ENCODE results near the gene STAC2. TPM values are rescaled to one million over a fixed set of nuclear protein-coding genes. Genes with fewer than 3 reads are reported as not detected.

The STAC2 gene
- total and polyA plus RNA-seq, 5 experiments from 2014 or later, result 0.07 to 0.27 (median 0.23) TPM; not detected in 2

GRCh38 chr17:39243155-39243554 lies 17.4 kb upstream of the STAC2 start:
- Mint-ChIP-seq H3K27me3 (no peaks in the 10 kb centered on the region), H3K9me3 (no peaks in the 10 kb centered on the region), H3K36me3 (no peaks in the 10 kb centered on the region), H3K4me3 (no peak overlapping the region), H3K27ac (peak overlapping the region in 1 of 10 donors; percentile 53), H3K4me1 (peaks cover 17 to 34% (median 31%) of the 10 kb centered on the region in 4 donors)
- POLR2A ChIA-PET, result interaction anchor here (0.7 to 9.6 kb wide), 4 partner anchors 7 to 465 kb away, joined by 7 to 134 read pairs (median 14); partner anchors contain the start of gene RPL19
- DNase-seq, result no peak
- no peak for ATAC-seq

- Mint-ChIP-seq H3K4me3 (no peak overlapping the region), H3K27me3 (no peaks in the 10 kb centered on the region), H3K9me3 (no peaks in the 10 kb centered on the region), H3K36me3 (no peaks in the 10 kb centered on the region), H3K4me1 (peaks cover 20 to 49% (median 45%) of the 10 kb centered on the region in 4 donors), H3K27ac (peak overlapping the region in 3 of 10 donors; percentile 13 to 61 (median 44))
- ATAC-seq (no peak), DNase-seq (no peak)
- POLR2A ChIA-PET, result interaction anchor here (1.8 to 9.6 kb wide), 2 partner anchors 34 to 41 kb away, joined by 4 to 134 read pairs; partner anchors contain the start of gene RPL19
Observed at GRCh38 chr17:39240631-39241030, 14.9 kb upstream of the STAC2 start.

- POLR2A ChIA-PET, result interaction anchor here (1.7 to 9.6 kb wide), 3 partner anchors 33 to 386 kb away, joined by 5 to 134 read pairs (median 57); partner anchors contain the start of genes RPL19 and RPL23
- peaks cover 21 to 50% (median 46%) of the 10 kb centered on the region in 4 donors for H3K4me1 Mint-ChIP-seq
- H3K4me3 Mint-ChIP-seq, result peak overlapping the region in 8 of 10 donors; percentile 12 to 64 (median 40)
- no peaks in the 10 kb centered on the region for H3K27me3 Mint-ChIP-seq
- DNase-seq, result peak; percentile 51 to 81 (median 66)
- H3K27ac Mint-ChIP-seq, result peak overlapping the region in 9 of 10 donors; percentile 70 to 98 (median 92)
- no peaks in the 10 kb centered on the region for H3K36me3 Mint-ChIP-seq
- H3K9me3 Mint-ChIP-seq, result no peaks in the 10 kb centered on the region
- peak; percentile 32 to 33 for ATAC-seq
Observed at GRCh38 chr17:39239640-39240314, 14.0 kb upstream of the STAC2 start.

GRCh38 chr17:39238311-39238972 lies 12.7 kb upstream of the STAC2 start:
- DNase-seq (peak; percentile 61 to 95 (median 85)), ATAC-seq (peak; percentile 92)
- Mint-ChIP-seq H3K27me3 (no peaks in the 10 kb centered on the region), H3K4me3 (peak overlapping the region; percentile 56 to 87 (median 78)), H3K4me1 (peaks cover 17 to 39% (median 35%) of the 10 kb centered on the region in 4 donors), H3K9me3 (no peaks in the 10 kb centered on the region), H3K27ac (peak overlapping the region; percentile 87 to 99 (median 95)), H3K36me3 (no peaks in the 10 kb centered on the region)
- POLR2A ChIA-PET, result interaction anchor here (0.7 to 9.6 kb wide), 8 partner anchors 11 to 385 kb away, joined by 3 to 134 read pairs (median 4); partner anchors contain the start of genes RPL19 and RPL23

- POLR2A ChIA-PET, result interaction anchor here (0.5 to 9.6 kb wide), 7 partner anchors 11 to 369 kb away, joined by 3 to 134 read pairs (median 4); partner anchors contain the start of gene RPL19
- peaks cover 17 to 39% (median 35%) of the 10 kb centered on the region in 4 donors for H3K4me1 Mint-ChIP-seq
- no peak for DNase-seq
- no peaks in the 10 kb centered on the region for H3K36me3 Mint-ChIP-seq
- peak overlapping the region in 9 of 10 donors; percentile 90 to 99 (median 95) for H3K27ac Mint-ChIP-seq
- H3K9me3 Mint-ChIP-seq, result no peaks in the 10 kb centered on the region
- H3K4me3 Mint-ChIP-seq, result peak overlapping the region in 6 of 10 donors; percentile 2 to 84 (median 73)
- ATAC-seq, result no peak
- no peaks in the 10 kb centered on the region for H3K27me3 Mint-ChIP-seq
Observed at GRCh38 chr17:39237586-39237985, 11.8 kb upstream of the STAC2 start.

- no peaks in the 10 kb centered on the region for H3K36me3 Mint-ChIP-seq
- peak overlapping the region in 9 of 10 donors; percentile 13 to 98 (median 87) for H3K27ac Mint-ChIP-seq
- no peak for ATAC-seq
- POLR2A ChIA-PET, result interaction anchor here (0.8 to 9.6 kb wide), 5 partner anchors 10 to 72 kb away, joined by 3 to 134 read pairs (median 4); partner anchors contain the start of gene RPL19
- DNase-seq, result no peak
- peak overlapping the region in 2 of 10 donors; percentile 12 to 81 for H3K4me3 Mint-ChIP-seq
- no peaks in the 10 kb centered on the region for H3K9me3 Mint-ChIP-seq
- H3K4me1 Mint-ChIP-seq, result peaks cover 21 to 44% (median 39%) of the 10 kb centered on the region in 4 donors
- H3K27me3 Mint-ChIP-seq, result no peaks in the 10 kb centered on the region
Observed at GRCh38 chr17:39236981-39237441, 11.3 kb upstream of the STAC2 start.

- Mint-ChIP-seq H3K4me1 (peaks cover 26 to 49% (median 43%) of the 10 kb centered on the region in 4 donors), H3K27me3 (peaks cover 0 to 3% (median 0%) of the 10 kb centered on the region in 5 donors), H3K4me3 (no peak overlapping the region), H3K36me3 (no peaks in the 10 kb centered on the region), H3K9me3 (no peaks in the 10 kb centered on the region), H3K27ac (peak overlapping the region in 8 of 10 donors; percentile 25 to 94 (median 82))
- no peak for DNase-seq
- no peak for ATAC-seq
- POLR2A ChIA-PET, result interaction anchor here (0.5 to 9.6 kb wide), 5 partner anchors 8 to 913 kb away, joined by 3 to 134 read pairs (median 9); partner anchors contain the start of gene RPL19
Observed at GRCh38 chr17:39236450-39236927, 10.7 kb upstream of the STAC2 start.

- H3K27me3 Mint-ChIP-seq, result peaks cover 0 to 3% (median 0%) of the 10 kb centered on the region in 5 donors
- no peaks in the 10 kb centered on the region for H3K36me3 Mint-ChIP-seq
- H3K4me1 Mint-ChIP-seq, result peaks cover 29 to 53% (median 44%) of the 10 kb centered on the region in 4 donors
- ATAC-seq (peak; percentile 13 to 43), DNase-seq (peak in 5 of 10 donors; percentile 36 to 64 (median 62))
- H3K4me3 Mint-ChIP-seq, result peak overlapping the region in 3 of 10 donors; percentile 5 to 59 (median 55)
- H3K9me3 Mint-ChIP-seq, result no peaks in the 10 kb centered on the region
- POLR2A ChIA-PET, result interaction anchor here (0.5 to 4.4 kb wide), 6 partner anchors 8 to 914 kb away, joined by 3 to 57 read pairs (median 4); partner anchors contain the start of gene RPL19
- H3K27ac Mint-ChIP-seq, result peak overlapping the region; percentile 5 to 94 (median 84)
Observed at GRCh38 chr17:39235555-39236449, 10.1 kb upstream of the STAC2 start.

GRCh38 chr17:39231591-39232551 lies 6.1 kb upstream of the STAC2 start:
- ATAC-seq (peak; percentile 78 to 85), DNase-seq (peak; percentile 48 to 79 (median 62))
- Mint-ChIP-seq H3K4me1 (peaks cover 15 to 30% (median 20%) of the 10 kb centered on the region in 4 donors), H3K36me3 (no peaks in the 10 kb centered on the region), H3K4me3 (peak overlapping the region; percentile 29 to 79 (median 62)), H3K27ac (peak overlapping the region; percentile 2 to 96 (median 68)), H3K9me3 (no peaks in the 10 kb centered on the region), H3K27me3 (peaks cover 2 to 21% (median 13%) of the 10 kb centered on the region in 5 donors)
- POLR2A ChIA-PET, result interaction anchor here (1.1 to 3.3 kb wide), 4 partner anchors 8 to 32 kb away, joined by 4 to 29 read pairs (median 4); partner anchors contain the start of gene RPL19

GRCh38 chr17:39231091-39231561 lies 5.4 kb upstream of the STAC2 start:
- Mint-ChIP-seq H3K9me3 (no peaks in the 10 kb centered on the region), H3K27ac (peak overlapping the region in 4 of 10 donors; percentile 36 to 96 (median 59)), H3K4me3 (peak overlapping the region in 1 of 10 donors; percentile 10), H3K4me1 (peaks cover 16 to 27% (median 20%) of the 10 kb centered on the region in 4 donors), H3K36me3 (no peaks in the 10 kb centered on the region), H3K27me3 (peaks cover 3 to 24% (median 16%) of the 10 kb centered on the region in 5 donors)
- ATAC-seq (no peak), DNase-seq (no peak)
- POLR2A ChIA-PET, result interaction anchor here (1.1 to 3.3 kb wide), 3 partner anchors 8 to 31 kb away, joined by 4 to 29 read pairs (median 5); partner anchors contain the start of gene RPL19
